Stimulated activated CD8-positive, alpha-beta memory T cell treated with anti-CD3 and anti-CD28 coated beads, Interleukin-7, amount 100 ng/mL, for 4 hours (primary cell): ENCODE data around the gene COX10.
"Not testable (repeated sequence)": the region's sequence is repeated elsewhere in the genome, so short reads cannot be mapped to it uniquely, and the experiment has no call there.

Experiments
- DNase-seq, 2 donors: peaks; one replicate each; pipeline ENCODE4 v3.0.0-alpha.2; 2020; ENCODE audit warnings: low read depth in 2 of 2

Gene COX10

GRCh38 chr17:14123619-14124278 lies 54.4 kb downstream of the COX10 start:
- no peak for DNase-seq

- DNase-seq = no peak
Observed at GRCh38 chr17:14124854-14125253, 55.5 kb downstream of the COX10 start.

- DNase-seq = no peak
Observed at GRCh38 chr17:14125518-14126137, 56.3 kb downstream of the COX10 start.

- DNase-seq = no peak
Observed at GRCh38 chr17:14133104-14133503, 63.8 kb downstream of the COX10 start.

GRCh38 chr17:14134456-14134855 lies 65.2 kb downstream of the COX10 start:
- DNase-seq = no peak

- DNase-seq = no peak
Observed at GRCh38 chr17:14135906-14136590, 66.7 kb downstream of the COX10 start.

- DNase-seq = no peak
Observed at GRCh38 chr17:14138649-14139048, 69.3 kb downstream of the COX10 start.

- DNase-seq = no peak
Observed at GRCh38 chr17:14143688-14144087, 74.4 kb downstream of the COX10 start.

GRCh38 chr17:14144508-14144907 lies 75.2 kb downstream of the COX10 start:
- DNase-seq = no peak

GRCh38 chr17:14149751-14150150 lies 80.4 kb downstream of the COX10 start:
- no peak for DNase-seq

- DNase-seq = no peak
Observed at GRCh38 chr17:14150619-14151018, 81.3 kb downstream of the COX10 start.

- DNase-seq = no peak
Observed at GRCh38 chr17:14152721-14153120, 83.4 kb downstream of the COX10 start.

- no peak for DNase-seq
Observed at GRCh38 chr17:14153374-14153773, 84.1 kb downstream of the COX10 start.

- DNase-seq = no peak
Observed at GRCh38 chr17:14156689-14157088, 87.4 kb downstream of the COX10 start.

GRCh38 chr17:14157822-14158221 lies 88.5 kb downstream of the COX10 start:
- no peak for DNase-seq

- DNase-seq = no peak
Observed at GRCh38 chr17:14158707-14159106, 89.4 kb downstream of the COX10 start.

- DNase-seq = no peak
Observed at GRCh38 chr17:14161419-14161818, 92.1 kb downstream of the COX10 start.

- DNase-seq = no peak
Observed at GRCh38 chr17:14165616-14166015, 96.3 kb downstream of the COX10 start.

GRCh38 chr17:14167831-14168230 lies 98.5 kb downstream of the COX10 start:
- not testable (repeated sequence) for DNase-seq

GRCh38 chr17:14168582-14168981 lies 99.3 kb downstream of the COX10 start:
- DNase-seq = no peak

- DNase-seq = no peak
Observed at GRCh38 chr17:14169287-14169686, 100.0 kb downstream of the COX10 start.

- DNase-seq = no peak
Observed at GRCh38 chr17:14169901-14170300, 100.6 kb downstream of the COX10 start.

- not testable (repeated sequence) for DNase-seq
Observed at GRCh38 chr17:14176989-14177388, 107.7 kb downstream of the COX10 start.
